Cardiac fibroblast (primary cell): ENCODE measurements around the gene DNAJB1.
"Not testable (repeated sequence)": the region's sequence is repeated elsewhere in the genome, so short reads cannot be mapped to it uniquely, and the experiment has no call there.

Experiments used
- DNase-seq, 2 donors: peaks; one replicate each; pipeline versions ENCODE4 v3.0.0 to v3.0.0-alpha.2; 2010; ENCODE audit warnings: low read depth in 2 of 2
- H3K4me3 ChIP-seq, 2 donors: replicated peaks in 1 of 2; 1 replicate in 1 of 2; 2 replicates in 1 of 2; pipeline ENCODE4 v1.5.1; 2011; ENCODE audit warnings: low read depth in 2 of 2, low read length in 2 of 2, mild to moderate bottlenecking in 2 of 2, moderate library complexity in 1 of 2
- CTCF ChIP-seq: IDR thresholded peaks from one replicate; pipeline ENCODE4 v1.5.1; 2011; ENCODE audit warnings: low read depth, mild to moderate bottlenecking, low read length, inconsistent platforms

DNAJB1 gene

GRCh38 chr19:14544047-14544446 lies 25.9 kb upstream of the DNAJB1 start:
- DNase-seq: no peak
- H3K4me3 ChIP-seq: no peak overlapping the region
- TF ChIP-seq CTCF: no peak

- TF ChIP-seq CTCF: no peak
- peak in 1 of 2 donors; percentile 66 for DNase-seq
- H3K4me3 ChIP-seq: no peak overlapping the region
Observed at GRCh38 chr19:14542711-14543328, 24.6 kb upstream of the DNAJB1 start.

- not testable (repeated sequence) for DNase-seq, H3K4me3 ChIP-seq
Observed at GRCh38 chr19:14541979-14542378, 23.8 kb upstream of the DNAJB1 start.

DNA sequence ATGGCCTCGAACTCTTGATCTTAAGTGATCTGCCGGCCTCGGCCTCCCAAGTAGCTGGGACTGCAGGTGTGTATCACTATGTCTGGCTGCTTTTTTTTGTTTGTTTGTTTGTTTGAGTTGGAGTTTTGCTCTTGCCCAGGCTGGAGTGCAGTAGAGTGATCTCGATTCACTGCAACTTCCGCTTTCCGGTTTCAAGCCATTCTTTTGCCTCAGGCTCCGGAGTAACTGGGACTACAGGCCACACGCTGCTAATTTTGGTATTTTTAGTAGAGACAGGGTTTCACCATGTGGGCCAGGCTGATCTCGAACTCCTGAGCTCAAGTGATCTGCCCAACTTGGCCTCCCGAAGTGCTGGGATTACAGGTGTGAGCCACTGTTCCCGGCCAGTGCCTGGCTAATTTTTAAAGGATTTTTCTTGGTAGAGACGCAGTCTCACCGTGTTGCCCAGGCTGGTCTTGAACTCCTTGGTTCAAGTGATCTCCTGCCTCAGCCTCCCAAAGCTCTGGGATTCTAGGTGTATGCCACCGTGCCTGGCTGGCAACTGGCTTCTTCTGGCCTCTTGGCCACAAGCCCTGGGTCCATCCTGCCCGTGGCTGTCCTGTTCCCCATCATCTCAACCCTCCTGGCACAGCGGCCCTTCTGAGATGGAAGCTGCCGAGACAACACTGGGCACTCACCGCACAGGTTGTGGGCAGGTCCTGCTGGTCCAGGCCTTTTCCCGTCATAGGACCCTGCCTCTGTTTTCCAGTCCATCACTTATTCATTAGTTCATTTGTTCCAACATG lies 22.7 kb upstream of the DNAJB1 start:
- no peak for DNase-seq
- TF ChIP-seq CTCF: no peak
- no peak overlapping the region for H3K4me3 ChIP-seq

GRCh38 chr19:14536926-14537692 lies 18.9 kb upstream of the DNAJB1 start:
- H3K4me3 ChIP-seq: peak overlapping the region in 1 of 2 donors; percentile 16

GRCh38 chr19:14533450-14533849 lies 15.3 kb upstream of the DNAJB1 start:
- DNase-seq: no peak
- no peak for TF ChIP-seq CTCF

More at GRCh38 chr19:14536926-14537692, 18.9 kb upstream of the DNAJB1 start:
- peak; percentile 59 to 90 for DNase-seq
- no peak for TF ChIP-seq CTCF

GRCh38 chr19:14530506-14530905 lies 12.3 kb upstream of the DNAJB1 start:
- no peak for TF ChIP-seq CTCF
- peak overlapping the region in 1 of 2 donors; percentile 92 for H3K4me3 ChIP-seq
- no peak for DNase-seq

More at GRCh38 chr19:14533450-14533849, 15.3 kb upstream of the DNAJB1 start:
- no peak overlapping the region for H3K4me3 ChIP-seq
